GM19438 (cell line): ENCODE measurements around the gene PDGFA.
"Not testable (repeated sequence)": the region's sequence is repeated elsewhere in the genome, so short reads cannot be mapped to it uniquely, and the experiment has no call there.

Source experiments
- ATAC-seq: cut with Tn5 transposase; IDR thresholded peaks from one replicate; pipeline ENCODE4 v1.9.1; 2021; ENCODE audit warnings: low read depth; ENCODE audit not compliant: unreplicated experiment

The PDGFA gene

DNA sequence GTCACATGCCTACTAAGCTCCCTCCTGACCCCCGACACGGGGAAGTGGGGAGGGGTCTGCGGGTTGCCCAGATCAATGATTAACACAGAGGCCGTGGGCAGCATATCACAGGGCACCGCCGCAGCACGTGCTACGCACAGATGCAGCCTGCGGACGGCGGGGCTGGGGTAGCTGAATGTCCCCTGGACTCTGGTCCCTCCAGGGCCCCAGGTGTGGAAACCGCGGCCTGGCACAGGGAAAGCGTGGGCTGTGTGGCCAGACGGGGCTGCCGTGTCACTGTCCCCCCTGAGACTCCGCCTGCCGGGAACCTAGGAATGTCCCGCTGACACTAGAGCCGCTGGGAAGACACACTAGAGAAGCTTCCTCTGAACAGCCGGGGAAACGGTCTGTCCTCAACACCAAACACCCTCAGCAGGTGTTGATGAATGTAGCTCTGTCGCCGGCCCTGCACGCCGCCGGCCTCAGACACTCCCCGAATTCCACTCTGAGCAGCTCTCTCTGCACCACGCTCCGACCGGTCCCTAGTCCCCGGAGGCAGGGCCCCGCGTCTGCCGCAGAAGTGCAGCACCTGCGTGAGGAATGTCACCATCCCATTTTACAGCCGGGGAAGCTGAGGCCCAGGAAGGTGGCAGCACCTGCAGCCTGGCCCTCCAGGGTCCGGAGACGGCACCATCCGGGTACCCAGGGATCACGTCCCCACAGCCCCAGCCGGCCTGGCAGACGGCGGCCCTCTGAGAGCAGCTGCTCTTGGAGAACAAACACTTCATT is 33.4 kb upstream of the PDGFA start:
- ATAC-seq = no peak

DNA sequence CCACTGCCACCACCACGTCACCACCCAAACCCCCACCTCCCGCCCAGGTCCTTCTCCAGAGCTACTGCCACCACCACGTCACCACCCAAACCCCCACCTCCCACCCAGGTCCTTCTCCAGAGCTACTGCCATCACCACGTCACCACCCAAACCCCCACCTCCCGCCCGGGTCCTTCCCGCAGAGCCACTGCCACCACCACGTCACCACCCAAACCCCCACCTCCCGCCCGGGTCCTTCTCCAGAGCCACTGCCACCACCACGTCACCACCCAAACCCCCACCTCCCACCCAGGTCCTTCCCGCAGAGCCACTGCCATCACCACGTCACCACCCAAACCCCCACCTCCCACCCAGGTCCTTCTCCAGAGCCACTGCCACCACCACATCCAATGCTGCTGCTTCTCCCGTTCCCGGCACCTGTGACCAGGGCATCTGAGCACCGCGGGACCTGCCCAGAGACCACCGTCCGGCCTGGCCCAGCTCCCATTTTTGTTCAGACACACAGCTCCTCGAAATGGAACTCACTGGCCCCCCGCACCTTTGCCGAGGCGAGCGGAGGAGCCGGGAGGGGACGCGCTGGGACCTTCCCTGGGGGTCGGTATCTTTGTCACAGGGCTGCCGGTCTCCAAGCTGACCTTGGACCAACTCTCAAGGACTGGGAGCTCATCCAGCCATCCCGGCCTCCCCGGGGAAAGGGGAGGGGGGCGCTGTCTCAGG is 32.7 kb upstream of the PDGFA start:
- ATAC-seq = not testable (repeated sequence)

DNA sequence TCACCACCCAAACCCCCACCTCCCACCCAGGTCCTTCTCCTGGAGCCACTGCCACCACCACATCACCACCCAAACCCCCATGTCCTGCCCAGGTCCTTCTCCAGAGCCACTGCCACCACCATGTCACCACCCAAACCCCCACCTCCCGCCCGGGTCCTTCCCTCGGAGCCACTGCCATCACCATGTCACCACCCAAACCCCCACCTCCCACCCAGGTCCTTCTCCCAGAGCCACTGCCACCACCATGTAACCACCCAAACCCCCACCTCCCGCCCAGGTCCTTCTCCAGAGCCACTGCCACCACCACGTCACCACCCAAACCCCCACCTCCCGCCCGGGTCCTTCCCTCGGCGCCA is 31.9 kb upstream of the PDGFA start:
- ATAC-seq = not testable (repeated sequence)

DNA sequence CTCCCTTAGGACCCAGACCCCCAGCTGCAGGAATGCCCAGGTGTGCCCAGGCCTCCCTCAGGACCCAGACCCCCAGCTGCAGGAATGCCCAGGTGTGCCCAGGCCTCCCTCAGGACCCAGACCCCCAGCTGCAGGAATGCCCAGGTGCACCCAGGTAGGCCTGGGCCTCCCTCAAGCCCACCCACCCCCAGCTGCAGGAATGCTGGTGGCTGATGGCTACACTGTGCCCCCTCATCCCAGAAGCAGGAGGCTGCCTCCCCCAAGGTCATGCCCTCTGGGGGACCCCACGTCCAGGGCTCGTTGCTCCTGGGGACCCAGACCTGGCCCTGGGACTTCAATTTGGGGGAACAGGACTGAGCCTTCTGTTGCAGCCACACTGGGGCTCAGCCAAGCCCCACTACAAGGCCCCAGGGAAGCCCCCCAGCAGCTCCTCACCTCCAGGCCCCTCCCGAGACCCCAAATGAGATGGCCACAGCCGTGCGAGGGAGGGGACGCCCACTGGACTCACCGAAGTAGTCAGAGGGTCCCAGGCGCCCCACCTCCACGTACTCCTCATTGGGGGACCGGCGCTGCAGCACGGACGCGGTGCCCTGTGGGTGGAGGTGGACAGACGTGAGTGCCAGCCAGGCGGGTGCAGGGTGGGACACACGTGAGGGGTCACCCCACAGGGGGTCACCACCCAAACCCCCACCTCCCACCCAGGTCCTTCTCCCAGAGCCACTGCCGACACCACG is 31.4 kb upstream of the PDGFA start:
- ATAC-seq = no peak

DNA sequence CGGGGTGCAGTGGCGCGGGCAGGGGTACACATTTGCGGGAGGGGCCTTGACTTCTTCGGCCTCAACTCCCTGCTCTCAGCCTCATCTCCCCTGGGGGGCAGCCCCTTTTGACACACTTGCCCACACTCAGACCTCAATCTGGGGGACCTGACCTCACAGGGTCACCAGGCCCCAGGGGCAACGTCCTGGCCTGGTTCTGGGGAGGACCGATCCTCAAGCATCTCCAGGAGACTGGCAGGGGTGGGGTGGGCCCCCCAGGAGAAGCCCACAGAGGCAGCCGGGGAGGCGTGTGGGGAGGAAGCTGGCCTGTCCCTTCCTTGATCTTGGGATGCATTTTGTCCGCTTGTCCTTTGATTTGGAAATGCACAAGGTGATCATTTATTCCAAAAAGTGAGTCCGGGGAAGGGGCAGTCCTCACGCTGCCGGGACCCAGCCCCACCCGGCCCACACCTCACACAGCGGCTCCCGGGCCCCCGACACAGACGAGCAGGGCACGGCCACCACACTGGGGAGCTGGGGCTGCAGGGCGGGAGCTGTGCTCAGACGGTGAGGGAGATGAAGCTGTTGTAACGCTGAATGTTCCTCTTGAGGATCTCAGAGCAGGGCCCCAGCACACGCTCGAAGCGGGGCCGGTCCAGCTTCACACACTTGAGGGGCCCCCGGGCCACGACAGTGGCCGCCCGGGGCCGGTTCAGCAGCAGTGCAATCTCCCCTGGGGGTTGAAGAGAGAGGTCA is 30.4 kb upstream of the PDGFA start:
- no peak for ATAC-seq

DNA sequence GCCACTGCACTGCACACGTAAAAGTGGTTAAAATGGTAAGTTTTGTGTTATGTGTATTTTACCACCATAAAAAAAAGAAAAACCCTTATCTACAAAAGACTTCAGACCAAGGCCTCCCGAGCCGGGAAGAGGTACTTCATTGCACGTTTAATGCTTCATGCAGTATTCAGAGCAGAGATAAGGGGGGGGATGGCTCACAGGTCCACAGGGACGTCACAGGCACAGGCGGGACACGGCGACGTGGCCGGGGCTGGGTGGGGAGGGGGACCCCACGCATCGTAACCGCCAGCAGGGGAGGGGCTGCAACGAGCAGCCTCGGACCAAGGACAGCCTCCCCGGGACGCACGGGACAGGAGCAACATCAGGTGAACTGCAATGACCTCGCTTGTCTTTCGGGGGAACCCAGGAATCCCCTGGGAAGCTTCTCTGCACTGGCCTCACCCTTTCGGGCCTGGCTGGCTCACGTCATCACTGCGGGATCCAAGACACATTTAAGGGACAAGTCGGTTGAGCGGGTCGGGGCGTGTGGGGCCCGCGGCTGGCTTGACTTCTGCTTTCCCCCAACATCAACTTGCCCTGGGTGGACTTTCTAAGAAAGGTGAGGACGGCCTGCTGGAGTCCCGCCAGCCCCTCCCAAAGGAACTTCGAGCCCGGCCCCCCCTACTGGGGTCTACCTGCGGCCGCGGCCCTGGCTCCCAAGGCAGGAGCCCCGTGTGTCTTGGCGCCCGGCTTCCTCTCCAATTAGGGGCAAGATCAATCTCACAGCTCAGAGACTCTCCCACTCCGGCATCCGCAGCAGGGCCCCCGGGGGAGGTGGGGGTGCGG is 29.6 kb upstream of the PDGFA start:
- ATAC-seq = no peak

DNA sequence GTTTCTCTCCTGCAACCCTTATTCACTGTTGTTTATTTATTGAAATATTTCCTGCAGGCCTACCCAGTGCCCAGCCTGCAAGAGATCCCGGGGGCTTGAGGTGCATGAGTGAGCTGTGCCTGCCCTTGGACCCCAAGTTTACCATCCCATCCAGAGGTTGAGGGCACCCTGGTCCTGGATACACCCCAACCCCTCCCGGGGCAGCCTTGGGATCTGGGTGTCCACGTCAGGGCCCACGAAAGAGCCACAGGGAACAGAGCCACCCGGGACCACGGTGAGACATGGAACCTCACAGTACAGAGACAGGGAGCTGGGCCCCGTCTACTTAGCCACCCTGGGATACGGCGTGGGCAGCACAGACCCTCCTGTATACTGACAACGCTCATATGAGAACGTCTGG is 28.8 kb upstream of the PDGFA start:
- ATAC-seq = no peak

DNA sequence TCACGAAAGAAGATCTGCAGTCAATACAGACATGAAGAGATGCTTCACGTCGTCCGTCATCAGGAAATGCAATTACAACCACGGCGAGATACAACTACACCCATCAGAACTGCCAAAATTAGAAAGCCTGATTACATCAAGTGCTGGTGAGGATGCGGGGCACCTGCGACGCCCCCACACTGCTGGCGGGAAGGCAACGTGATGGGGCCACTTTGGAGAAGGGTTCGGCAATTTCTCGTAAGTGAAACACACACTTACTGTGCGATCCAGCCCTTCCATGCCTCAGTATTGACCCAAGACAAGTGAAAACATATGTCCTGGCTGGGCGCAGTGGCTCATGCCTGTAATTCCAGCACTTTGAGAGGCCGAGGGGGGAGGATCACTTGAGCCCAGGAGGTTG is 25.8 kb upstream of the PDGFA start:
- no peak for ATAC-seq

DNA sequence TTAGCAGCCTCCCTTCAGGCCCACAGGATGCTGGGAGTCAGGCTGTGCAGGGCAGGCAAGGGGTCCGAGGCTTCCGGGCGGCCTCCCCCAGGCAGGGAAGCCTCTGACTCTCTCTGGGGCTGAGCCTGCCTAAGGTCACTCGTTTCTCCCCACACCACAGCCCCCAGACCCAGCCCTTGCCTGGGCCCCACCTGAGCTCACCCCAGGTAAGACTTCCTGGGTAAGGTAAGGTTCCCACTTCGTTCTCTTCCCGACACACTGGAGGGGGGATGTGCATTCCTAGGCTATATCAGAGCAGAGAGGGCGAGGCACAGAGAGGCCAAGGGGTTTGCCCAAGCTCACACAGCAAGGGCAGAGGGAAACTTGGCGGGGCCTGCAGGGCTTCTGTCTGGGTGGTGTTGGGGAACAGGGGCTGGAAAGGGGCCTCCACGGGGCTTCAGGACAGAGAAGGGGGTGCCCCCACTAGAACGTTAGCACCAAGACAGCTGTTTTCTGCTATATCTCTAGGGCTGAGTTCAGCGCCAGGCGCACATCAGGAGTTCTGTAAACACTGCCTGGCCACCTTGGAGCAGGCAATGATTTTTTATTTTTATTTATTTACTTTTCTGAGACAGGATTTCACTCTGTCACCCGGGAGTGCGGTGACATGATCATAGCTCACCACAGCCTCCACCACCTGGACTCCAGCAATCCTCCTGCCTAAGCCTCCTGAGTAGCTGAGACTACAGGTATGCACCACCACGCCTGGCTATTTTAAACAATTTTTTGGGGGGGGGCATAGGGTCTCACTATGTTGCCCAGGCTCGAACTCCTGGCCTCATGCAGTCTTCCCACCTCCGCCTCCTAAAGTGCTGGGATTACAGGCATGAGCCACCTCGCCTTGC is 24.9 kb upstream of the PDGFA start:
- no peak for ATAC-seq

DNA sequence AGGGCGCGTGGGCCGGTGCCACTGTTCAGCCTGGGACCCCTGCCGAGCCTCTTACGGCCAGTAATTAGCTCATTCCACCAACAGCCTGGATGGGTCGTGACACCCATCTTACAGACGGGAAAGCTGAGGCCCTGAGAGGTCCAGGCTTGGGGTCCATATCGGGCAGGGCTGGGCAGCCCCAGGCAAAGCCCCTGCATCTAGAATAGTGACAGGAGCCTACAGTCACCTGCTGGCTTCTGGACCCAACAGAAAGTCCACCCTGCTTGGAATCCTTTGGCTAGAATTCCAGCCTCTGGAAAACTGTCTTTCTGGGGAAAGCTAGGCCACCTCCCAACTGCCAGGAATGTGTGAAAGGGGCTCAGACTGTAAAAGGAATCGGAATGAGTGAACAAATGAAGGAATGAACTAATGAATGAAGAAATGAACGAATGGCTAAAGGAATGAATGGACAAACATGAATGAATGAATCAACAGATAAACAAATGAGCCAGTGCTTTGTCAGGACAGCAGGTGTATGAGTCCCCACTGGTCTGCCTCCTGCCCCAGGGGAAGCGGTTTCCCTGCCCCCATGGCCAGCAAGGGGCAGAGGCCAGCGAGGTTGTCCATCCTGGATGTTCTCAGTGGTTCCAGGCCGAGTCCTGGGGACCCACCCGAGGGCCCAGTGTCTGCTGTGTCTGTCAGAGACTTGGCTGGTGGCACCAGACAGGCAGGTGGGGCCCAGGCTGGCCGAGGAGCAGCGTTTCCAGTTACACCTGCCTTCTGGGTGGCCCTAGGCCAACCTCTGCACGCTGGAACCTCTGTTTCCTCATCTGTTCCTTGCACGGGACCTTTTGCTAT is 24.1 kb upstream of the PDGFA start:
- no peak for ATAC-seq

DNA sequence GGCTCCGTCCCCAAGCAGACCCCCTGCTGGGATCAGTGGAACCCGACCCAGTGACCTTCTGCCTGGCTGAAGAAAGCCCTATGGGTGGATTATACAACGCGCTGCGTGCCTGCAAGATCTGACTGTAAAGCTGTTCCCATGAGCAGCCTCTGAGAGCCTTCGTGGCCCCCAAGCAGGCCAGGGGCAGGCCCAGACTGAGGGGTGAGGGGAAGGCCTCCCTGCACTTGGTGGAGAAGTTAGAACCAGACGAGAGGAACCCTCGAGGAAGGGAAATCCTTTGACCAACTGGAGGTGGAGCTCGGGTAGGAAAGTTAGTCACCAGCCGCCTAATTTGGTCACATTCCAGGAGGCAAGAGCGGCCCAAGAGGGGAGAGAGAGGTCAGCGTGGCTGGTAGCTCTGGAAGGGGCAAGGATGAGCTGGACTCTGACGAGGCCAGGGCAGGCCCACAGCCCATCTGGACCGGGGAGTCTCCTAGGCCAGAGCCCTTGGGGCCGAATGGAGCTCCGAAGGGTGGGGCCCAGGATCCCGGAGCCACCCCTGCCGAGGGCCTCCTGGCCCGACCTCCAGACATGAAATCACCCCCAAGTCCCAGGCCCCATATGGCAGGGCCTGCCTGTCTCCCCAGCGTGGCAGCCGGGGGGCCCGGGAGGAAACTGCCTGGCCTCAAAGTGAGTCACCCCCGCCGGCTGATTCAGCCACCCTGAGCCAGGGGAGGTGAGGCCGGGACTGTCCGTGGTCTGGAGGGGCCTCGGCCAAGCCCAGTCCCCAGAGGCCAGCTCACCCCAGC is 23.3 kb upstream of the PDGFA start:
- no peak for ATAC-seq

DNA sequence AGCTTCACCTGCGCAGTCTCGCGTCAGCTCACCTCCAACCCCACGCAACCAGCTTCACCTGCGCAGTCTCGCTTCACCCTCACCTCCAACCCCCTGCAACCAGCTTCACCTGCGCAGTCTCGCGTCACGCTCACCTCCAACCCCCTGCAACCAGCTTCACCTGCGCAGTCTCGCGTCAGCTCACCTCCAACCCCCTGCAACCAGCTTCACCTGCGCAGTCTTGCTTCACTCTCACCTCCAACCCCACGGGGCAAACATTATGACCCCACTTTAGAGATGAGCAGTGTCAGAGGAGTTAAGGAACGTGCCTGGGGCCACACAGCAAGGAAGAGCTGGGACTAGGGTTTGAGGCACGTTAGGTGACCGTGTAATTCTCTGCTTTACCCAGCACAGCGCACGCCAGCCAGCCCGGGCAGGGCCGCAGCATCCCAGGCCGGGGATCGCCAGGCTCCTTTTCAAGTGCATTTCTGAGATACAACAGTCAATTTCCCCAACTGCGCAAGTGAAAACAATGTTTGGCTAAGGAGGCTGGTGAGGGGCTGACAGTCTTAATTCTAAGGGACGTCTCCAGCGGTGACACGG is 22.6 kb upstream of the PDGFA start:
- ATAC-seq = no peak

DNA sequence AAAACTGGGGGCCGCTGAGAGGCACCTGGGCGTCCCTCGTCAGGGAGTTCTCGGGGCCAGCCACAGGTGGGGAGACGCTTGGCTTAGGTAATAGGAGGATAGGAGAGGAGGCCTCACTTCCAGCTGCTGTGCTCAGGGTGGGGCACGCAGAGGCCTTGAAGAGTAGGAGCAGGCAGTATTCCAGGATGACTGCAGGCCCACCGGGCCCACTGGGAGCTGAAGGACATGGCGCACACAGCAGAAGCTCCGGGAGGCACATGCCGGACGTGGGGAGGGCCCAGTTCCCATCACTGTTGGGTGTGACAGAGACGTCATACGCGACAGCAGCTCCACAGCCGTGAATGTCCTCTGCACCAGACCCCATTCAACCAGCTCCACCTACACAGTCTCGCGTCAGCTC is 22.0 kb upstream of the PDGFA start:
- no peak for ATAC-seq

DNA sequence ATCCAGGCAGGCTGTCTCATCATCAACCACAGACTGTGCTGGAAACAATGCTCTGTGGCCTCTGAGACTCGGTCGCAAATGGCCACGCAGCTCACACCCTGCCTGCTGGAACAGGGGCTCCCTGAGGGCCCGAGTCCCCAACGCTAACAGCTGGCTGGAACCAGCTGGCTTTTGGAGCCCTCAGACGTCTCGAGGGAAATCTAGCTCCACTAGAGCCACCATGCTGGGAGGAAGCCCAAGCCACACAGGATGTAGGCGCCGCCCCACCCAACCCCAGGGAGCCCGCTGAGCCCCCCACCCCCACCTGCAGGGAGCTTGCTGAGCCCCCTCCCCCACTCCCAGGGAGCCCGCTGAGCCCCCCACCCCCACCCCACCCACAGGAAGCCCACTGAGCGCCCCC is 21.4 kb upstream of the PDGFA start:
- ATAC-seq = no peak

DNA sequence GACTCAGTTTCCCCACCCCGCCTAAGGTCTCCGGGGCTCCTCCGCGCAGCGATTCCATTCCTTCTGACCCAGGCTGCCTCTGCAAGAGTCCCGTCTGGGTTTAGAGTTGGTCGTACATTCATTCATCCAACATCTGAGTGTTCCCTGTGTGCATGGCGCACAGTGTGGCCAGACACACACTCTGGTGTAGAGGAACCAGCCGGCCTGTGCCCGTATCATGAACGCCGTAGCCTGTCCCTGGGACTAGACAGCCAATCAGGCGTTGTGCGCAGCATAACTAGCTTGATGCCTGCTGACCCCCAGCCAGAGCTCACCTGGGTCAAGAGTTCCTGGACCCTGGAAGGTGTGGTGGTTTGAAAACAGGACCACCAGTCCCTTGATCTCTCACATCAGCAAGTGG is 20.9 kb upstream of the PDGFA start:
- no peak for ATAC-seq

DNA sequence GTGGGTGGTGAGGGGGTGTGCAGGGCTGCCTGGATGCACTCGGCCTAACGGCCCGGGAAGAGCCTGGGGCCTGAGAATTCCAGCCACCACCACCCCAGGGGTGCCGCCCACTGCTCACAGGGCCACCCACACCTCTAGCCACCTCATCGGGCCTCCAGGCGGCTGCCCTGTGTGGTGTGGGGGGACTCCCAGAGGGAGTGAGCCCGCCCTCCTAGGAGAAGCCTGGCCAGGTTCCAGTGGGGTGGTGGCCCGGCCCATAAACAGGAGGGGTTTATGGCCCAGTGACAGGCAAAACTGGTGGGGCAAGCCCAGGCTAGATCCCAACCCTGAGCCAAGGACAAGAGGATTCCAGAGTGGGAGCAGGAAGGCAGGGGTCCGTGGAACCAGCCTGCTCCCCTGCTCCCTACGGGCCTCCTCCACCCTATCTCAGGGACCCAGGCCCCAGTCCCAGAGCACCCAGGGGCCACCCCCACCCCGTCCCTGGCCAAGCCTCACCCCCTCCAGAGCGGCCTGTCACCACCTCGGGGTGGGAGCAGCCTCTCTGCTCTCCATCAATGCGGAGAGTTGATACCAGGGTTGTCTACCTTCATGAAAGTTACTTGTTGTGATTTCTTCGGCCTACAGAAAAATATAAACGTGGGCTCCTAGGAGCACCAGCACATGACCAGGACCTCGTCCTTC is 20.2 kb upstream of the PDGFA start:
- no peak for ATAC-seq
